GM21825 (cell line): ENCODE measurements around the gene IBA57.
"Not testable (repeated sequence)": the region's sequence is repeated elsewhere in the genome, so short reads cannot be mapped to it uniquely, and the experiment has no call there.

Experiments
- ATAC-seq: cut with Tn5 transposase; IDR thresholded peaks from one replicate; pipeline ENCODE4 v1.9.1; 2021; ENCODE audit warnings: mild to moderate bottlenecking, moderate library complexity; ENCODE audit not compliant: unreplicated experiment

Gene IBA57

DNA sequence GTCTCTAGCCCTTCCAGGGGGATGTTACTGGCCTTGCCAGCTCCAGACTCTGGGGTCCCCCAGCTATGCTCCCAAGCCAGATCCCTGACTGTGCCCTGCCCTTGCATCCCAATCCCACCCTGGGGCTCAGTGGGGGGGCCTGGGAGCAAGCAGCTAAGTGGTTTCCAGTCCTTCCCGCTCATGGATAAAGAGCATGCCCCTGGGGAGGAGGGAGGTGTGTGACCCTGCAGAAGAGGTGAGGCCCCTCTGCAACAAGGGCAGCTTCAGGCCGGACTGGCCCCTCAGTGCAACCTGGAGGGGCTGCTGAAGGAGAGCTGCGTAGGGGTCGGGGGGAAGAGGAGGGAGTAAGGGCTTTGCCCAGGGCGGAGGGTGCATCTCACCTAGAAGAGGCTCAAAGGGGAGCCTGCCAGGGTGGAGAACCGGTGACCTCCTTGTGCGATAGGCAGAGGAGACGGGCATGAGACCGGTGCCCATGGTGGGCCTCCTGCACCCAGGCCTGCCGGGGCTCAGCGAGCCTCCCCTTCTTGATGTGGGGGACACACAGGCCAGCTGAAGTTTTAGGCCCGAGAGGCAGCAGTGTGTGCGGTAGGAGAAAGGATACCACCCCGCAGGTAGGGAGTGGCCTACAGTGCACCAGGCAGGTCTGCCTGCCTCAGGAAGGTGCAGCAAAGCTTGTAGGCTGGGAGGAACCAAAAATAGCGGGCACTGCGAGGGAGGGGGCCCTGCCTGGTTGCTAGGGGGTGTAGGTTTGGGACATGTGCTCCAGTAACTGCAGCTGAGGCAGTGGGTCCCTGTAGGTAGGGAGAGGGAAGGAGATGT lies 45.3 kb downstream of the IBA57 start:
- no peak for ATAC-seq

DNA sequence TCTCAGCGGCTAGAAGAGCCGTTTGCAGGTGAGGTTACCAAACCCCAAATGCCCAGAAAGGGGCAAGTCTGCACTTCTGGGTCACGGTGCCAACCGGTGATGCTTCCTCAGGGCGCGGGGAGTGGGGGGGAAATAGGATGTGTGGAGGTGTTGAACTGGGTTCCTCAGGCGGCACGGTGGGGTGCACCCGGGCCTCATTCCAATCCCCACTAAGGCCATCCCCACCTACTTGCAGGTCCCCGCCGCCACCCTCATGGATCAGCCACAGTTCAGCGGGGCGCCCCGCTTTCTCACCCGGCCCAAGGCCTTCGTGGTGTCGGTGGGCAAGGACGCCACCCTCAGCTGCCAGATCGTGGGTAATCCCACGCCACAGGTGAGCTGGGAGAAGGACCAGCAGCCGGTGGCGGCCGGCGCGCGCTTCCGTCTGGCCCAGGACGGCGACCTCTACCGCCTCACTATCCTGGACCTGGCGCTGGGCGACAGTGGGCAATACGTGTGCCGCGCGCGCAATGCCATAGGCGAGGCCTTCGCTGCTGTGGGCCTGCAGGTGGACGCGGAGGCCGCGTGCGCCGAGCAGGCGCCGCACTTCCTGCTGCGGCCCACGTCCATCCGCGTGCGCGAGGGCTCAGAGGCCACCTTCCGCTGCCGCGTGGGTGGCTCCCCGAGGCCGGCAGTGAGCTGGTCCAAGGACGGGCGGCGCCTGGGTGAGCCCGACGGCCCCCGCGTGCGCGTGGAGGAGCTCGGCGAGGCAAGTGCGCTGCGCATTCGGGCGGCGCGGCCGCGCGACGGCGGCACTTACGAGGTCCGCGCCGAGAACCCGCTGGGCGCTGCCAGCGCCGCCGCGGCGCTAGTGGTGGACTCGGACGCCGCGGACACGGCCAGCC lies 46.2 kb downstream of the IBA57 start:
- ATAC-seq = no peak

DNA sequence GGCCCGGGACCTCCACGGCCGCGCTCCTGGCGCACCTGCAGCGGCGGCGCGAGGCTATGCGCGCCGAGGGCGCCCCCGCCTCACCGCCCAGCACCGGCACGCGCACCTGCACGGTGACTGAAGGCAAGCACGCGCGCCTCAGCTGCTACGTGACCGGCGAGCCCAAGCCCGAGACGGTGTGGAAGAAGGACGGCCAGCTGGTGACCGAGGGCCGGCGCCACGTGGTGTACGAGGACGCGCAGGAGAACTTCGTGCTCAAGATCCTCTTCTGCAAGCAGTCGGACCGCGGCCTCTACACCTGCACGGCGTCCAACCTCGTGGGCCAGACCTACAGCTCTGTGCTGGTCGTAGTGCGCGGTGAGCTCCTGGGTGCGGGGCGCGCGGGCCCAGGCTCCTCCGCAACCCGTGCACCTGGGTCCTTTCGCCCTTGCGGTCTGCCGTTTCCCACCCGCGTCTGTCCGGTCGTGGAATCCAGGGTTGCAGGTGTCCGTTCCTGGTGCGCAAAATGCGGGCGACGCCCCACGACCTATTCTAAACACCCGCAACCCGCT lies 46.9 kb downstream of the IBA57 start:
- ATAC-seq = no peak

DNA sequence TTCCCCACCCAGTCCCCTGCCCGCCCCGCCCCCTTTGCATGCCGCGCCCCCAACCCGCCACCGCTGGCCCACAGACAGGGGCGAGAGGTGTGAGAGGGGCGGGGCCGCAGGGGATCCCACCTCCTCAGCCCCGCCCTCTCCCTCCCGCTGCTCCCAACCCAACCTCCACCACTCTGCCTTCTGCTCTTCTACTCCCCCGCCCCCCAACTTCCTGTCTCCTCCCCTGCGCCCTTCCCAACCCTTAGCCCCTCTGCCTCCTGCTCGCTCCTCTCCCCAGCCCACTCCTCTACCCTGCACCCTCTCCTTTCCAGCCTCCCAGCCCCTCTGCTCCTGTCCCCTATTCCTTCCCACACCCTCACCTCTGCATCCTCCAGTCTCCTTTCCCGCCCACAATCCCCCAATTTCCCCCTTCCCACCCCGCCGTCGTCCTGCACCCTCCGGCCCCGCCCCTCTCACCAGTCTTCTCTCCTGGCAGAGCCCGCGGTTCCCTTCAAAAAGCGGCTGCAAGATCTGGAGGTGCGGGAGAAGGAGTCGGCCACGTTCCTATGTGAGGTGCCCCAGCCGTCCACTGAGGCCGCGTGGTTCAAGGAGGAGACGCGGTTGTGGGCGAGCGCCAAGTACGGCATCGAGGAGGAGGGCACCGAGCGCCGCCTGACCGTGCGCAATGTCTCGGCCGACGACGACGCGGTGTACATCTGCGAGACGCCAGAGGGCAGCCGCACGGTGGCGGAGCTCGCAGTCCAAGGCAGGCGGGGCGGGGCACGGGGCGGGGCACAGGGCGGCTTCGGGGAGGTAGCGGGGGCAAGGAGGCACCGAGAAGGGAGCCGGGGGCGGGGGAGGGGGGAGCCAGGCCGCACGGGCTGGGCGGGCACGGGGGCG lies 47.6 kb downstream of the IBA57 start:
- peak; percentile 89 for ATAC-seq

DNA sequence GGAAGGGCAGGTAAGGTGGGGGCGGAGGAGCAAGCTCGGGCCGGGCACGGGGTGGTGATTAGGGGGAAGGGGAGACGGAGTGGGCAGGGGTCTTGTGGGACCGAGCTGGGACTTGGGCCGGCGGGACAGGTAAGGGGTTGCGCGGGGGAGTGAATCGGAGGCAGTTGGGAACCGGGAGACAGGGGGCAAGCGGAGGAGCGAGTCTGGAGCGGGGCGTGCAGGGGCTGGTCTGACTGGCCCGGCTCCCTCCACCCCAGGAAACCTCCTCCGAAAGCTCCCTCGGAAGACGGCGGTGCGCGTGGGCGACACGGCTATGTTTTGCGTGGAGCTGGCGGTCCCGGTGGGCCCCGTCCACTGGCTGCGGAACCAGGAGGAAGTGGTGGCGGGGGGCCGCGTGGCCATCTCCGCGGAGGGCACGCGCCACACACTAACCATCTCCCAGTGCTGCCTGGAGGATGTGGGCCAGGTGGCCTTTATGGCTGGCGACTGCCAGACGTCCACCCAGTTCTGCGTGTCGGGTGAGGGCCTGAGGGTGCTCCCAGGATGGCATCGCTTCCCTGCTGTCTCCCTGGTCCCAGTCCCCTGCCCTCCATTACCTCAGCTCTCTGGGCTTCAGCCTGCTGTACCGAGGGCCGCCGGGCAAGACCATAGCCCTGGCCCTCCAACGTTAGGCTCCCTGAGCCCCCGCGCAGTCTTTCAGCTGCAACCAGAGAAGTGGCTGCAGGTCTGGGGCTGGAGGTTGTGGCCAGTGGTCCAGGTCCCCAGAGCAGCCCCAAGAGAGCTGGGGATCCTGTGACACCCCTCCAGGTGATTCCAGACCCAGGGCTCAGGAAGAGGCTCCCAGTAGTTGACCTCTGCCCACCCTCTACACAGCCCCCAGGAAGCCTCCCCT lies 48.6 kb downstream of the IBA57 start:
- ATAC-seq = no peak

DNA sequence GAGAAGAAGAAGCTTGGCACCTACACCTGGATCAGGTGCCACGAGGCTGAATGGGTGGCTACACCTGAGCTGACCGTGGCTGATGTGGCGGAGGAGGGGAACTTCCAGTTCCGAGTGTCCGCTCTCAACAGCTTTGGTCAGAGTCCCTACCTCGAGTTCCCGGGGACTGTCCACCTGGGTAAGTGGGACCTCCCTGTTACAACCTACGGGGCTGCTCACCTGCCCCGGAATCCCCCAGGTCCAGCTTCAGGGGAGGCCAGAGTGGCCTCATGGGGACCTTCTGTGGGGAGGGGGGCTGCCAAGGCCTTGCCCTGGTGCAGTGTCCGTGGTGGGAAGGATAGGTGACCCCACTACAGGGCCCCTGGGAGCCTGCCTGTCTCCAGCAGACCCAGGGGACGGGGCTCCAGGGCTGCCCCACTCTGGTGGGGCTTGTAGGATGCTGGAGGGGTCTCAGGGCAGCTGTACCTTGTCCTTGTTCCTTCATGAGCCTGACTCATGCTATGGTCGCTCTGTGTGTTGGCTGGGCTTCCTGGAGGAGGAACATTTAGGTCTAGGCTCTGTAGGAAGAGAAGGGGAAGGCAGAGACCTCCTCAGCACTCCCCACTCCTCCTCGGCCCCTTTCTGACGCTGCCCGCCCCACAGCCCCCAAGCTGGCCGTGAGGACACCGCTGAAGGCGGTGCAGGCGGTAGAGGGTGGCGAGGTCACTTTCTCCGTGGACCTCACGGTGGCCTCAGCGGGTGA lies 49.5 kb downstream of the IBA57 start:
- no peak for ATAC-seq

DNA sequence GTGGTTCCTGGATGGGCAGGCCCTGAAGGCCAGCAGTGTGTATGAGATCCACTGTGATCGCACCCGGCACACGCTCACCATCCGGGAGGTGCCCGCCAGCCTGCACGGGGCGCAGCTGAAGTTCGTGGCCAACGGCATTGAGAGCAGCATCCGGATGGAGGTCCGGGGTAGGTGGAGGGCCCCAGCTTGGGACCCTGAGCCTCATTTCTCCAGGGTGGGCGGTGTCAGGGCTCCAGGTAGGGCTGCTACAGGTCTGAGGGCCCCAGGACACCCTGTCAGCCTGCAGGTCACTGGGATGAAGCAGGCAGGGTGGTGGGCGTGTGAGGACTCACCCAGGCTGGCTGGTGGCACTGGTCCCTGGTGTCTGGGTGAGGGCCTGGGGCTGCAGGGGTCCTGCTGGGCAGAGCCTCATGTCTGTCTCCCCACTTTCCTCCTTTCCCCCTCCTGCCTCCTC lies 50.1 kb downstream of the IBA57 start:
- no peak for ATAC-seq

DNA sequence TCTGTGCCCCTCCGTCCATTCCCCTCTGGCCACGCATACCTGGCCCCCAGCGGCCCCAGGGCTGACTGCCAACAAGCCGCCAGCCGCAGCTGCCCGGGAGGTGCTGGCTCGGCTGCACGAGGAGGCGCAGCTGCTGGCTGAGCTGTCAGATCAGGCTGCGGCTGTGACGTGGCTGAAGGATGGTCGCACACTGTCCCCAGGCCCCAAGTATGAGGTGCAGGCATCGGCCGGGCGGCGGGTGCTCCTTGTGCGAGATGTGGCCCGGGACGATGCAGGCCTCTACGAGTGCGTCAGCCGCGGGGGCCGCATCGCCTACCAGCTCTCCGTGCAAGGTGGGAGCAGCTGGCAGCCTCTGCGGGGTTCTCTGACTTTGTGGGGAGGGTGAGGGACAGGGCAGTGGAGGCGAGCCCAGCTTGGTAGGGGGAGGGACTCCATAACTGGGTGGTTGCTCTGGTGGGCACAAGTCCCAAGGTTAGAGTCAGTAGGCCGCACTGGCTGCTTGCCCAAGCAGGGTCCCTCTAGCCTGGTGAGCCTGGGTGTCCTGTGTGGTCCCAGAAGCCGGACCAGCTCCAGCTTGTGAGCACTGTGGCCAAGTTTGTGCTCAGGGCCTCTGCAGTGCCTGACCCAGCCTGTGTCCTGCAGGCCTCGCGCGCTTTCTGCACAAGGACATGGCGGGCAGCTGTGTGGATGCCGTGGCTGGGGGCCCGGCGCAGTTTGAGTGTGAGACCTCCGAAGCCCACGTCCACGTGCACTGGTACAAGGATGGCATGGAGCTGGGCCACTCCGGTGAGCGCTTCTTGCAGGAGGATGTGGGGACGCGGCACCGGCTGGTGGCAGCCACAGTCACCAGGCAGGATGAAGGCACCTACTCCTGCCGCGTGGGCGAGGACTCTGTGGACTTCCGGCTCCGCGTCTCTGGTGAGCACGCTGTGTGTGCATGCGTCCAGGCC lies 51.0 kb downstream of the IBA57 start:
- ATAC-seq = no peak

DNA sequence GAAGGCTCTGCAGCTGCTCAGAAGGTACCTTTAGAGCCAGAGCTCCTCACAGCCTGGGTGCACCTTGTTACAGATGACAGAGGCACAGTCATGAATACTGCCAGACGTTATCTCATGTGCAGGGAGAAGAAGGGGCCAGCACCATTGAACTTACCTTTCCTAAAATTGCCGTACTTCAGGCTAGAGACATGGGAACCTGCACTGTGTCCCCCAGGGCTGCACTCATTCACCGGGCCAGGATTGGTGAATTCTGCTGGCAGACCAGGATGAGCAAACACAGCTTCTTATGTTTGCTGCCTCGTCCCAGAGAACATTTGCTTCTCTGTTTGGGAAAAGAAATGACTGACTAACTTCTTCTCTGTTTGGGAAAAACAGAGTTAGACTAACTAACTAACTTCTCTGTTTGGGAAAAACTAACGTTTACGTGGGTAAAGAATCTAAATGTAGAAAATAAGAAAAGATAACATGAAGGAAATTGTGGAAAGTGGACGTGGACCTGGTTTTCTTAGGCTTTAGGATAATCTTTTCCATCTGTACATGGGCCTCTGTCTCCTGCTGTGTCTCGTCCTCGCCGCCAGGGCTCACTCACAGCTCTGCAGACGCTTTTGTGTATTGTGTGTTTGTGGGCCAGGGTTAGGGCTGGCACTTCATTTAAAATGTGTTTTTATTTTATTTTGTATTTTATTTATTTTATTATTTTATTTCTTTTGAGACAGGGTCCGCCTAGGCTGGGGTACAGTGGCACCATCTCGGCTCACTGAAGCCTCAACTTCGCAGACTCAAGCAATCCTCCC lies 52.1 kb downstream of the IBA57 start:
- no peak for ATAC-seq

DNA sequence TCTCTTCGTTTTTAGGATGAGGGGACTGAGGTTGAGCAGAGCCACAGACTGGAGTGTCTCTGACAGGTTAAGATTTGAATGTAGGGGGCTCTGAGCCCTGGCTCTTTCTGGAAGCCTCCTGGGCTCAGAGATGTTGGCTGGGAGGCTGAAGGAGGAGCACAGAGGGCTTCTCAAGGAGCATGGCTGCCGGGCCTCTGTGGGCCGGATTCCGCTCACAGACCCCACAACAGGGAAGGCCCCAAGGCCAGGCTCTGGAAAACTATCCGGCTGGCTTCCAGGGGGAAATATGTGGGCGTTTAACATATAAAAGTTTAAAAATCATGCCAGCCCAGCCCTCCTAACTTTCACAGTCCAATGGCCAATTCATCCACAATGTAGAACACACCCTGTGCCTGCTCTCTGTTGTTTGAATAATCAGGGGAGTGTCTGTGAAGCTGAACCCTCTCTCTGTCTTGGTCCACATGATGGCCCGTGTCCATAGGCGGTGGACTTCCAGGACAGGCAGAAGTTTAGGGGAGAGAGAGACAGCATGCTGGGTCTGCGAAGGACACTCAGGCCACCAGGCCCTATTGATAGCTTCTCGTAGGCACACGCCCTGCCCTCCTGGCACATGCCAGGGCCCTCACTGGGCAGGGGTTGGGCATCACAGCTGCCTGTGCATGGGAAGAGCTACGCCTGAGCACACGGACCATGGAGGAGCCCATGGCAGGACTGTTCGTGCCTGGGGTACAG lies 53.1 kb downstream of the IBA57 start:
- no peak for ATAC-seq

DNA sequence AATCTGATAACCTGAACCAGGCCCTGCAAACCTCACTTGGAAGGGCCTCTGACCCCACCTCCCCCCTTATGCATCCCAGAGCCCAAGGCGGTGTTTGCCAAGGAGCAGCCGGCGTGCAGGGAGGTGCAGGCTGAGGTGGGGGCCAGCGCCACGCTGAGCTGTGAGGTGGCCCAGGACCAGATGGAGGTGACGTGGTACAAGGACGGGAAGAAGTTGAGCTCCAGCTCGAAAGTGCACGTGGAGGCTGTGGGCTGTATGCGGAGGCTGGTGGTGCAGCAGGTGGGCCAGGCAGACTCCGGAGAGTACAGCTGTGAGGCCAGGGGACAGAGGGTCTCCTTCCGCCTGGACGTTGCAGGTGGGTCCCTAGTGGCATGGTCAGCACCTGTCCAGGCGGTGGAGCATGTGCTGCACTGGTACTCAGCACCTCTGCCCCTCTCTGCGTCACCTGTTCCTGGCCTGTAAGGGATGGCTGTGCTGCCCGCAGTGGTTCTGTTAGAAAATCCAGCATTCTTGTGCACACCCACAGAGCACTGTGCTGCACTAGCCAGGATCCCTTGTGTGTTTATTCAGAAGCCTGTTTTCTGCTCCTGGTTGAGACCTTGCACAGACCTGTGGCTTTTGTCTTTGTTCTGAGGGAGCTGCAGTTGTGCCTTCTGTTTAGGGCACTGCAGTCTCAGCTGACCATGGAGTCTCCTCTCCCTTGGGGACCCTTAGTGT lies 53.8 kb downstream of the IBA57 start:
- ATAC-seq = no peak

DNA sequence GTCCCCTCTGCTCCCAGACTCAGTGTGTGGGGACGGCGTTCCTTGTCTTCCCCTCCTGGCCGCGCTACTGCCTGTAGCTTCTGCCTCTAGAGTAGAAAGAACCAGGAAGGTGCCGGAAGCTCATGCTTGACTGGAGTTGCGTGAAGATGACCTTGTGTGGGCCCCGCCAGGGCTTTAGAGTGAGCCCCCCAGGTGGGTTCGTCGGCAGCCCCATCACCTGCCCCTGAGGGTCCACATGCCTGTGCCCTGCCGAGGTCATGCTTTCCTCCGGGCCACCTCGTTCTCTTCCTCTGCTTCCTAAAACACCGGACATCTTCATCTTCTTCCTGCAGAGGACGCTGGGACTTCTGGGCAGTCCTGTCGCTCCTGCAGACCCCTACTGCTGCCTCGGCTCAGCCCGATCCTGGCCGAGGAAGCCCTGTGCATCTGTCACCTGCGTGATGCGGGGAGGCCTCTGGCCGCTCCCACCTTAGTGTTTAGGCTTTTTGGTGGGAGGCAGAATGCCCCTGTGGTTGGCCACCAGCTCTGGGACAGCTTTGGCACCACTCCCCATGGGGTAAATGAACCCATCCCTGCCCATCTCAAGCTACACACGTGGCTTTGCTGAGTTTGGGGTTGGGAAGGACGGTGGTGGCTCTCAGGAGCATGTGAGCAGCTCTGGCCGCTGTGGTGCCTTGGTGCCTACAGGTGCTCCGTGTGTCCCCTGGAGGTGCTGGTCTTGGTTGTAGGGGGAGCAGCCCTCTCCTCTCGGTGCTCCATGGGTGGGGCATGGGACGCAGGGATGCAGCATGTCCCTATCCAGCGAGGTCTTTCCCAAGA lies 54.6 kb downstream of the IBA57 start:
- no peak for ATAC-seq

DNA sequence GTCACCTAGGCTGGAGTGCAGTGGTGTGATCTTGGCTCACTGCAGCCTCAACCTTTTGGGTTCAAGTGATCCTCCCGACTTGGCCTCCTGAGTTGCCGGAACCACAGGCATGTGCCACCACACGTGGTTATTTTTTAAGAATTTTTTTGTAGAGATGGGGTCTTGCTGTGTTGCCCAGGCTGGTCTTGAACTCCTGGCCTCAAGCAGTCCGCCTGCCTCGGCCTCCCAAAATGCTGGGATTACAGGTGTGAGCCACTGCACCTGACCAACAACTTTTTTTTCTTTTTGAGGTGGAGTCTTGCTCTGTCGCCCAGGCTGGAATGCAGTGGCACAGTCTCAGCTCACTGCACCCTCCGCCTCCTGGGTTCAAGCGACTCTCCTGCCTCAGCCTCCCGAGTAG lies 55.5 kb downstream of the IBA57 start:
- ATAC-seq = not testable (repeated sequence)

DNA sequence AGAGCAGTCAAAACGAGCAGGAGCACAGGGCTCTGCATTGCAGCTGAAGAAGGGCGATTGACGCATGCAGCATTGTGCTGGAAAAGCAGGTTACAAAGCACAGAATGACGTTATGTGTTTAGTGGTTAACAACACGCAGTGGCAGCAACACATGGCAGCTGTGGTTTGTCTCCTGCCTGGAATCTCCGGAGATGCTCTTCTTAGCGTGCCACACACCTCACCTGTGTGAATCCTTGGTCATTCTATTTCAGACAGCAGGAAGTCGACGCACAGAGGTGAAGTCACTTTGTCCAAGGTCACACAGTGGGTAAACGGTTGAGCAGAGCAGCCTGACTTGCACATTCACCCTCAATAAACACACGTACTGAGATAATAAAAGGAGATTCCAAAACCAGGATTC lies 56.9 kb downstream of the IBA57 start:
- no peak for ATAC-seq
